ENCODE measurements around the gene RPL39L. TPM values are rescaled to one million over a fixed set of nuclear protein-coding genes. Genes with fewer than 3 reads are reported as not detected.

Gene RPL39L
- polyA plus RNA-seq, 3 donors = 1.1 to 3.4 (median 3.1) TPM

DNA sequence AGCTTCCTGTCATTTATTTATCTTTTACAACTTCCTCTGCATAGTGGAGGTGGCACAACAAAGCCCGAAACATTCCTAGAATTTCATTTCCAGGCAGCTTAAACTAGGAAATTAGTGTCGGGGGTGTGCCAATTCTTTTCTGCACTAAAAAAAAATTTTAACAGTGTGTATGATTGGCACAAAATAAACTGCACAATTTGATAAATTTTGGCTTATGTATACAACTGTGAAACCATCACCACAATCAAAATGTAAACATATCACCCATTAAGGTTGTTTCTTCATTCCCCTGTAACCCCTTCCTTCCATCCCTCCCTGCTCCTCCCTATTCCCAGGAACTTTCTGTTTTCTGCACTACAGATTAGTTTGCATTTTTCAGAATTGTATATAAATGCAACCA, 54.7 kb downstream of the RPL39L start:
- no peaks in the 10 kb centered on the region for H4K20me1 ChIP-seq (ENCODE audit: insufficient read depth, low read length)
- no CpG with 5 or more reads among the region's 2 CpGs for WGBS (ENCODE audit: insufficient coverage)
- no peaks in the 10 kb centered on the region for H3K79me2 ChIP-seq (ENCODE audit: insufficient read depth, low read length)
- TF ChIP-seq, protein P1, sequence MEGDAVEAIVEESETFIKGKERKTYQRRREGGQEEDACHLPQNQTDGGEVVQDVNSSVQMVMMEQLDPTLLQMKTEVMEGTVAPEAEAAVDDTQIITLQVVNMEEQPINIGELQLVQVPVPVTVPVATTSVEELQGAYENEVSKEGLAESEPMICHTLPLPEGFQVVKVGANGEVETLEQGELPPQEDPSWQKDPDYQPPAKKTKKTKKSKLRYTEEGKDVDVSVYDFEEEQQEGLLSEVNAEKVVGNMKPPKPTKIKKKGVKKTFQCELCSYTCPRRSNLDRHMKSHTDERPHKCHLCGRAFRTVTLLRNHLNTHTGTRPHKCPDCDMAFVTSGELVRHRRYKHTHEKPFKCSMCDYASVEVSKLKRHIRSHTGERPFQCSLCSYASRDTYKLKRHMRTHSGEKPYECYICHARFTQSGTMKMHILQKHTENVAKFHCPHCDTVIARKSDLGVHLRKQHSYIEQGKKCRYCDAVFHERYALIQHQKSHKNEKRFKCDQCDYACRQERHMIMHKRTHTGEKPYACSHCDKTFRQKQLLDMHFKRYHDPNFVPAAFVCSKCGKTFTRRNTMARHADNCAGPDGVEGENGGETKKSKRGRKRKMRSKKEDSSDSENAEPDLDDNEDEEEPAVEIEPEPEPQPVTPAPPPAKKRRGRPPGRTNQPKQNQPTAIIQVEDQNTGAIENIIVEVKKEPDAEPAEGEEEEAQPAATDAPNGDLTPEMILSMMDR (IDR thresholded peaks at IDR 0.05) = no peak
- no peak overlapping the region for H3K27ac Mint-ChIP-seq
- H3K36me3 Mint-ChIP-seq = peaks cover 2 to 5% of the 10 kb centered on the region in 2 donors
- no peaks in the 10 kb centered on the region for H3K27me3 ChIP-seq (ENCODE audit: control insufficient read depth in 2 of 2, insufficient read depth in 2 of 2, low read length in 2 of 2)
- H3K9me3 Mint-ChIP-seq = peaks cover 10 to 24% (median 20%) of the 10 kb centered on the region in 7 donors
- H3K27ac ChIP-seq (ENCODE audit: low read depth in 1 of 2, low read length in 2 of 2) = no peak overlapping the region
- H3K27me3 Mint-ChIP-seq (ENCODE audit: low read depth in 3 of 3) = peaks cover 0 to 10% (median 0%) of the 10 kb centered on the region in 3 donors
- H2AFZ ChIP-seq (ENCODE audit: insufficient read depth, low read depth, low read length, poor library complexity, severe bottlenecking) = no peak overlapping the region
- intact Hi-C loops (cut with micrococcal nuclease) = no loop called here
- no peak for DNase-seq
- no peak overlapping the region for H3K4me3 ChIP-seq (replicated peaks in 1 of 3; ENCODE audit: low read depth in 2 of 3, low read length in 3 of 3)
- H3K4me1 Mint-ChIP-seq = peaks cover 12% of the 10 kb centered on the region
- H3K9ac ChIP-seq (ENCODE audit: insufficient read depth, low read length, poor library complexity, severe bottlenecking) = no peak overlapping the region
- peaks cover 5 to 15% of the 10 kb centered on the region in 2 donors for H3K9me3 ChIP-seq (replicated peaks in 1 of 2; ENCODE audit: control insufficient read depth in 1 of 2, insufficient read depth in 1 of 2, low read length in 2 of 2)
- peaks cover 0 to under 1% of the 10 kb centered on the region in 2 donors for H3K36me3 ChIP-seq (replicated peaks in 1 of 2; ENCODE audit: control insufficient read depth in 1 of 2, insufficient read depth in 2 of 2, low read length in 2 of 2)
- no peak overlapping the region for H3K4me3 Mint-ChIP-seq
- peaks cover 9 to 11% of the 10 kb centered on the region in 2 donors for H3K4me1 ChIP-seq (ENCODE audit: control insufficient read depth in 1 of 2, insufficient read depth in 2 of 2, low read length in 2 of 2)
- no peak overlapping the region for H3K4me2 ChIP-seq (replicated peaks; ENCODE audit: extremely low read depth, low read length, poor library complexity, severe bottlenecking)

- intact Hi-C loops (cut with micrococcal nuclease) = no loop called here
- Histone ChIP-seq H3K4me2 (replicated peaks; ENCODE audit: extremely low read depth, low read length, poor library complexity, severe bottlenecking) (no peak overlapping the region), H2AFZ (ENCODE audit: insufficient read depth, low read depth, low read length, poor library complexity, severe bottlenecking) (no peak overlapping the region), H3K27me3 (ENCODE audit: control insufficient read depth in 2 of 2, insufficient read depth in 2 of 2, low read length in 2 of 2) (no peaks in the 10 kb centered on the region), H3K4me3 (replicated peaks in 1 of 3; ENCODE audit: low read depth in 2 of 3, low read length in 3 of 3) (no peak overlapping the region), H3K27ac (ENCODE audit: low read depth in 1 of 2, low read length in 2 of 2) (no peak overlapping the region), H3K9ac (ENCODE audit: insufficient read depth, low read length, poor library complexity, severe bottlenecking) (no peak overlapping the region), H3K36me3 (replicated peaks in 1 of 2; ENCODE audit: control insufficient read depth in 1 of 2, insufficient read depth in 2 of 2, low read length in 2 of 2) (peaks cover 0 to 5% of the 10 kb centered on the region in 2 donors), H3K79me2 (ENCODE audit: insufficient read depth, low read length) (no peaks in the 10 kb centered on the region), H4K20me1 (ENCODE audit: insufficient read depth, low read length) (no peaks in the 10 kb centered on the region), H3K9me3 (replicated peaks in 1 of 2; ENCODE audit: control insufficient read depth in 1 of 2, insufficient read depth in 1 of 2, low read length in 2 of 2) (peaks cover 5 to 12% of the 10 kb centered on the region in 2 donors), H3K4me1 (ENCODE audit: control insufficient read depth in 1 of 2, insufficient read depth in 2 of 2, low read length in 2 of 2) (peaks cover 9 to 11% of the 10 kb centered on the region in 2 donors)
- H3K27me3 Mint-ChIP-seq (ENCODE audit: low read depth in 3 of 3) = peaks cover 0 to 10% (median 0%) of the 10 kb centered on the region in 3 donors
- peaks cover 12% of the 10 kb centered on the region for H3K4me1 Mint-ChIP-seq
- no peak overlapping the region for H3K4me3 Mint-ChIP-seq
- no peak for DNase-seq
- peaks cover 9 to 22% (median 19%) of the 10 kb centered on the region in 7 donors for H3K9me3 Mint-ChIP-seq
- H3K27ac Mint-ChIP-seq = no peak overlapping the region
- peaks cover 5 to 7% of the 10 kb centered on the region in 2 donors for H3K36me3 Mint-ChIP-seq
- TF ChIP-seq, protein P1 (IDR thresholded peaks at IDR 0.05) = no peak
- WGBS (ENCODE audit: insufficient coverage) = no CpG with 5 or more reads among the region's 5 CpGs
Measured at GRCh38 chr3:187084126-187084525, 55.2 kb downstream of the RPL39L start.

Data from CD14-positive monocyte (primary cell).